Measurements from ENCODE around the gene CD226.
"Not testable (repeated sequence)": the region's sequence is repeated elsewhere in the genome, so short reads cannot be mapped to it uniquely, and the experiment has no call there.

The CD226 gene

DNA sequence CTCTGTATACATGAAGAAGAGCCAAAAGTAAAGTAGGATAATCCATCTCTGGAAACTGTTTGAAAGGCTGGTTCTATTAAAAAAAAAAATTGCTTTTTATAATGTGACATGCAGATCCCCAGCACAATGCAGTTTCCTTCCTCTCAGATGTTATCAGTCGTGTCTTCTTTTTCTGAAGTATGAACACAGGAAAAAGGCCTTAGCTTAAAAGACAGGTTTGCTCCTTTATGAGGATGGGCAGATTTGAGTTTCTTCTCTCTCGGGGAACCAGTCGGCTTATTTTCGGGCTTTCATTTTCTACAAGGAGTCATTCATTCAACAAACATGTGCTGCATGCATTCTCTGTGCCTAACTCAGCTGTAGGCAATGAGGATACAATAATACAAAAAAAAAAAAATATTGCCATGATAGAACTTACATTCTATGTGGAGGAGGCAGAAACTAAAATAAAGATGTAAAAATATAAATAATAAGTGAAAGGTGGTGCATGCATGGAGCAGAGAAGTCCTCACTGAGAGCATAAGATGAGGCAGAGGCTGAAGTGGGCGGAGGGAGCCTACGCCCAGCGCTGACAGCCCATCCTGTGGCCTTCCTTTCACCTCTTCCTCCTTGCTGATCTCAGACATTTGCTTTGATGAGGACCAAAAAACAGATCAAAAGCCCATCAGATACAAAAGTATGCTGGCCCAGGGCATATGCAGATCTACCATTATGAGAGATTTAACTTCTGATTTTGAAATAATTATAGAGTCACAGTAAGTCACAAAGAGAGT is at the start of gene CD226:
TSS of gene CD226 (minus strand) at position 513 of the 773 bp plus-strand sequence. CDS start at position 46, 467 bp downstream.
- DNase-seq (ENCODE audit: insufficient read length, low spot score) (no peak), FAIRE-seq (no peak)
- no peak for TF ChIP-seq POLR2A (IDR thresholded peaks at IDR 0.05; ENCODE audit: low read depth, low read length)

DNA sequence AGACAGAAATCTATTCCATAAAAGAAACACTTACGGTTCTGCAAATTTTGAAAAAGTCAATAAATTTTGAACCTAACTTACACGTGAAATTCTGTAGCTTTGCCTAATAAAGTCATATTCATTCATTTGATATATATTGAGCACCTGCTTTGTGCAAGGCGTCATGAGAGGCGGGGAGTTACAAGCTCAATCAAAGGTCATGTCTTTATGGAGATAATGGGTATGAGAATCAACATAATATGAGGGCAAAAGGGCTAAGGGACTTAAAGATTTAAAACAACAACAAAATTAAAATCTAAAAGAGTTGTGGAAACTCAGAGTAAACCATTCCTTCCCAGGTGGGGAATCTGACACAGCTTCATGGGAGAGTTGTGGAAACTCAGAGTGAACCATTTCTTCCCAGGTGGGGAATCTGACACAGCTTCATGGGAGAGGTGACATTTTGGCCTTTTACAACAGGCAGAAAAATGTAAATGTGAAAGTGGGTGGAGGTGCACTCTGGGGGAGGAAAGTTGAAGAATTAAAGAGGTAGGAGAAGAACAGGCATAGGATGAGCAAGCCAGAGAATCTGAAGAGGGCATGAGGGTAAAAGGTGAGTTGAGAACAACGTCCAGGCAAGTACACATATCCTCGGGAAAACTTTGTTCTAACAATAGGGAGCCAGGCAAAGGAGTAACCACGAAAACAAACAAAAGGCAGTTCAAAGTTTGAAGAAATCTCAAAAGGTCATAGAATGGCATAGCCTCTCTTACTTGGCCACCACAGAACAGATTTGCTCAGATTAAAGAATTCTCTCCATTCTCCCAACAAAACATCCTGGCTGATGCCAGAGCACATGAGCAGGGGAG is 49.5 kb upstream of the CD226 start:
- FAIRE-seq (no peak), DNase-seq (ENCODE audit: insufficient read length, low spot score) (no peak)
- TF ChIP-seq POLR2A (IDR thresholded peaks at IDR 0.05; ENCODE audit: low read depth, low read length) = no peak

- TF ChIP-seq POLR2A (IDR thresholded peaks at IDR 0.05; ENCODE audit: low read depth, low read length) = no peak
- no peak for FAIRE-seq
- DNase-seq (ENCODE audit: insufficient read length, low spot score) = no peak
Measured at GRCh38 chr18:69996417-69996816, 48.7 kb upstream of the CD226 start.

DNA sequence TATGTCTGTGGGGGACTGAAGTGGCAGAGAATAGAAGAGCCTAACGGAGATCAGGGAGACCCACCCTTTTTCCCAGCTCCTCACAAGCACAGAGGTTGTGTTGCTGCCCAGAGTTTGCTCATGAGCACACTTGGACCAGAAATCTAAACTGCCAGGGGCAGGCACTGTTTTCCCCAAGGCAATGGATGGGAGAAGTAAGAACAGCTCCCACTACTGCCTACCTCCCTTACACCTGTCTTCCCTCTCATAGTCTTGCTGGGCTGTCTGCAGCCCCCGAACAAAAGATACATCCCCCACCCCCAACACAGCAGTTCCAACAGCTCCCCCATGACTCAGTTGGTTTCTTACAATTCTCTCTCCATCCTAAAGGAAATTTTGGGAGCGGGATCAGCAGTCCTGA is 48.1 kb upstream of the CD226 start:
- no peak for TF ChIP-seq POLR2A (IDR thresholded peaks at IDR 0.05; ENCODE audit: low read depth, low read length)
- no peak for FAIRE-seq

DNA sequence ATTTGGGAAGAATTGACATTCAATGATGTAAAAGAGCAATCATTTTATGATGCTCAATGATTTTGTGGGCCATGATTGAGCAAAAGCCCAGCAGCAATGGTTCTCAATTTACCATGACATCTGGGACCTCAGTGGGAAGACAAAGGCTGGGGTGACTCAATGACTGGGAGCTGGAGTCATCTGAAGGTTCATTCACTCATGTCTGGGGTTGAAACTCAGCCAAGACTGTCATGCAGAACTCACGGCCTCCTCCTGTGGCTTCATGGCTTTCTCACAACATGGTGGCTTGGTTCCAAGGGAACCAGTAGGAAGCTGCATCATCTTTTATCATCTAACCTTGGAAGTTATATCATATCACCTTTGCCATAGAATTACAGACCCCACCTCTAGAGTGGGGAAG is 45.1 kb upstream of the CD226 start:
- FAIRE-seq (no peak), DNase-seq (ENCODE audit: insufficient read length, low spot score) (no peak)
- no peak for TF ChIP-seq POLR2A (IDR thresholded peaks at IDR 0.05; ENCODE audit: low read depth, low read length)

More for the DNA sequence above, 48.1 kb upstream of the CD226 start:
- no peak for DNase-seq (ENCODE audit: insufficient read length, low spot score)

DNA sequence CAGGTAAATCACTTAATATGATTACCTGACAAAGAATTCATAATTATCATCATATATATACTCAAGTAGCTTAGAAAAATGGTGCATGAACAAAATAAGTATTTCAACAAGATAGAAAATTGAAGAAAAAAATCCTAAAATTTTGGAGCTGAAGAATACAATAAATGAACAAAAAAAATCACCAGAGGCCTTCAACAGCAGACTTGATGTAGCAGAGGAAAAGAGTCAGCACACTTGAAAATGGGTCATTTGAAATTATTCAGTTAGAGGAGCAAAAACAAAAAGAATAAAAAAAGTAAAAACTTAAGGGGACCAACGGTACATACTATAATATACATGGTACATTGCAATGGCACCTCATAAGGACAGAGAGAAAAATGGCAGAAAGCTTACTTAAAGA is 40.2 kb upstream of the CD226 start:
- FAIRE-seq (no peak), DNase-seq (ENCODE audit: insufficient read length, low spot score) (no peak)
- no peak for TF ChIP-seq POLR2A (IDR thresholded peaks at IDR 0.05; ENCODE audit: low read depth, low read length)

DNA sequence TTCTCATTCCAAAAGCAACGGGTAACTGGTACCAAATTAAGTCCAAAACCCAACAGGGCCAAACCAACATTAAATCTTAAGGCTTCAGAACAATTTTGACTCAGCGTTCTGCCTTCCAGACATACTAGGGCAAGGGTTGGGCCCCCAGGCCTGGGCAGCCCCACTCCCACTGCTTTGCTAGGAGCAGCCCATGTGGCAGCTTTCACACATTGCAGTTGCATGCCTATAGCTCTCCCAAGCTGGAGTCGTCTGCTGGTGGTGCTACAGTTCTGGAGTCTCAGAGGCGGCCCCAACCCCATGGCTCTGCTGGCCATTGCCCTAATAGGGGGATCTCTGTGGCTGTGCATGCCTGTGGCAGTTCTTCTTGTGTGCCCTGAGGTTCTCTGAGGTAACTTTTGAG is 37.6 kb upstream of the CD226 start:
- FAIRE-seq (no peak), DNase-seq (ENCODE audit: insufficient read length, low spot score) (no peak)
- TF ChIP-seq POLR2A (IDR thresholded peaks at IDR 0.05; ENCODE audit: low read depth, low read length) = no peak

- FAIRE-seq (no peak), DNase-seq (ENCODE audit: insufficient read length, low spot score) (no peak)
- no peak for TF ChIP-seq POLR2A (IDR thresholded peaks at IDR 0.05; ENCODE audit: low read depth, low read length)
Measured at GRCh38 chr18:69982417-69982816, 34.7 kb upstream of the CD226 start.

DNA sequence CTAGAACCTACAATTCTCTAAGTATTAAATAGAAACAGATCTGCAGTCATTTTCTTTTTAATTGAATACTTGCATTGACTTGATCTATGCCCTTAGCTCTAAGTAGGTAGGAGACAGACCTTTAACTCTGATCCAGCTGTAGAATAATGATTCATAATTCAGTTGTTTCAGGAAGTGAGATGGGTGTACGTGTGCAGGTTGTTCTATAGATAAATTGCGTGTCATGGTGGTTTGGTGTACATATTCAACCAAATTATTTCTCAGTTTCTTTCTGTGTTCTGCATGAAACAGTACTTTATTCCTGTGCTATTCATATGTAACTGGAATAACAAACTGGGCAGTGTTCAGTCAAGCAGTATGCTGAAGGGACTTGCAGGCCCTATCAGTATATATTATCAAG is 34.3 kb upstream of the CD226 start:
- no peak for TF ChIP-seq POLR2A (IDR thresholded peaks at IDR 0.05; ENCODE audit: low read depth, low read length)
- DNase-seq (ENCODE audit: insufficient read length, low spot score) (no peak), FAIRE-seq (no peak)

- TF ChIP-seq POLR2A (IDR thresholded peaks at IDR 0.05; ENCODE audit: low read depth, low read length) = no peak
- FAIRE-seq = no peak
- DNase-seq (ENCODE audit: insufficient read length, low spot score) = no peak
Measured at GRCh38 chr18:69980982-69981804, 33.5 kb upstream of the CD226 start.

GRCh38 chr18:69980509-69980908 is 32.8 kb upstream of the CD226 start:
- TF ChIP-seq POLR2A (IDR thresholded peaks at IDR 0.05; ENCODE audit: low read depth, low read length) = no peak
- FAIRE-seq = no peak
- no peak for DNase-seq (ENCODE audit: insufficient read length, low spot score)

DNA sequence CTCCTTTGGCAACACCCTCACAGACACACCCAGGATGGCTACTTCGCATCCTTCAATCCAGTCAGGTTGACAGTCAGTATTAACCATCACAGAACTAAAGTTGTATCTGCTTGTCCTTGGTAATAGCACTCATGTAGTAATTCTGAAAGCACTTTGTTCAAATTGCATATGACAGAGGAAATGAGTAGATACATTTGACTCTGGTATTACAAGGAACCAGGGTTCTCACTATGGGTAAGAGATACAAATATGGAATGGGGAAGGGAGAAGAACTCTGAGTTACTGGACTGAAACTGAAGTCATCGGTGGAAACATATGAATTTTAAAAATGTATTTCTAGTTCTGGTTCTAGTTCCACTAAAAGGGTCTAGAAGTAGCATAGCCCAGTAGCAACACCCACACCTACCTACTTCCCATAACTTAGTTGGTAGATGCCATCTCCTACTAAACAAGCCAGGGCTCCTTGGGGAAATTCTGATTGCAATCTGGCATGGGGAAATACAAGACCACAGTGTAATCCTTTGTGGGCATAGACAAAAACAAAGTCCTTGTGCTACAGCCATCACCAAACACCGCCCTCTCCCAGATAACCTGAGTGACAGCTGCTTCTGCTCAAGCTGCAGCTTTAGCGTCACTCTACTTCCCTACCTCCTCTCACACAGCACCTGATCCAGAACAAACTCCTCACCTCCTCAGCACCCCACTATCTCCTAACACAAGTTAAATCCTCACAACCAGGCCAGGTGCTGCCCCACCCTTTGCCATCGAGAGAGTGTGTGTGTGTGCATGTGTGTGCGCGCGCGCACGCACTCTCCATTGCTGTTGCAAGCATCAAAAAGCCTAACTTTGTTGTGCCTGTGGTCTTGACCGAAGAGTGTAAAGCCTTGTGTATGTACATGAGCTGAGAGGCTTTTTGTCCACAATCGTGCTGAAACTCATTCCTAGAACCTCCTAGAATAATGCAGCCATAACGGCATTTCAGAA is 31.4 kb upstream of the CD226 start:
- DNase-seq (ENCODE audit: insufficient read length, low spot score) (no peak), FAIRE-seq (no peak)
- no peak for TF ChIP-seq POLR2A (IDR thresholded peaks at IDR 0.05; ENCODE audit: low read depth, low read length)

DNA sequence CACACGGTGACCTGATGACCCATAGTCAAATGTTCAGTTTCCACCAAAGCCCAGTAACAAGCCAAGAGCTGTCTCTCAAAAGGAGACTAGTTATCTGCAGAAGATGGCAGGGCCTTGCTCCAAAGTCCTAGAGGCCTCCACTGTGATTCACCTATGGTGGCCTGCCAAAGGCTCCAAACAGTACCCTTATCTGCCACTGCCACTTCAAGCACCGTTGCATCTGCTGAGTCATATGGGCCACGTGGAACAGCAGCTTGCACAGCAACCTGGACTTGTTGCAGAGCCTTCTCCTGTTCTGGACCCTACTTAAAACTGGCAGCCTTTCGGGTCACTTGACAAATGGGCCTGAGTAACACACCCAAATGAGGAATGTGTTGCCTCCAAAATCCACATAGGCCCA is 27.6 kb upstream of the CD226 start:
- not testable (repeated sequence) for DNase-seq (ENCODE audit: insufficient read length, low spot score); FAIRE-seq
